ENCODE data around the gene RUNX1. TPM values are rescaled to one million over a fixed set of nuclear protein-coding genes. Genes with fewer than 3 reads are reported as not detected.

RUNX1 gene
- total RNA-seq, 4 donors from 2014 or later = 2.9 to 18.7 (median 7.7) TPM

- Histone ChIP-seq H3K27me3 (no peaks in the 10 kb centered on the region), H3K4me3 (replicated peaks in 1 of 3) (no peak overlapping the region), H3K27ac (no peak overlapping the region), H3K36me3 (no peaks in the 10 kb centered on the region), H3K4me1 (no peaks in the 10 kb centered on the region), H3K9me3 (no peaks in the 10 kb centered on the region)
- no peak for DNase-seq
- 93 to 96% methylated on average over 3 of the region's 3 CpGs for WGBS, 2 donors
- TF ChIP-seq POLR2A (IDR thresholded peaks at IDR 0.05) = no peak
- no peak for TF ChIP-seq CTCF (IDR thresholded peaks at IDR 0.05)
- intact Hi-C loops (cut with DNase I) = no loop called here
These were observed 124.9 kb downstream of the RUNX1 start for GRCh38 chr21:34924194-34924593.

- intact Hi-C loops (cut with DNase I) = no loop called here
- H3K9me3 ChIP-seq = no peaks in the 10 kb centered on the region
- DNase-seq = no peak
- no peaks in the 10 kb centered on the region for H3K36me3 ChIP-seq
- H3K27me3 ChIP-seq = no peaks in the 10 kb centered on the region
- no peak for TF ChIP-seq POLR2A (IDR thresholded peaks at IDR 0.05)
- TF ChIP-seq CTCF (IDR thresholded peaks at IDR 0.05) = no peak
- no peak overlapping the region for H3K4me3 ChIP-seq (replicated peaks in 1 of 3)
- H3K4me1 ChIP-seq = no peaks in the 10 kb centered on the region
- 84 to 90% methylated on average over 4 of the region's 4 CpGs for WGBS, 2 donors
- H3K27ac ChIP-seq = no peak overlapping the region
These were observed 125.5 kb downstream of the RUNX1 start for GRCh38 chr21:34923626-34924025.

GRCh38 chr21:34923202-34923601, 125.9 kb downstream of the RUNX1 start:
- no peaks in the 10 kb centered on the region for H3K36me3 ChIP-seq
- H3K27ac ChIP-seq = no peak overlapping the region
- H3K9me3 ChIP-seq = no peaks in the 10 kb centered on the region
- no peaks in the 10 kb centered on the region for H3K27me3 ChIP-seq
- intact Hi-C loops (cut with DNase I) = no loop called here
- no peak for TF ChIP-seq CTCF (IDR thresholded peaks at IDR 0.05)
- TF ChIP-seq POLR2A (IDR thresholded peaks at IDR 0.05) = no peak
- H3K4me1 ChIP-seq = no peaks in the 10 kb centered on the region
- no peak overlapping the region for H3K4me3 ChIP-seq (replicated peaks in 1 of 3)
- no peak for DNase-seq
- WGBS, 2 donors = 88 to 92% methylated on average over 4 of the region's 4 CpGs

GRCh38 chr21:34922479-34922878, 126.6 kb downstream of the RUNX1 start:
- Histone ChIP-seq H3K27me3 (no peaks in the 10 kb centered on the region), H3K4me3 (replicated peaks in 1 of 3) (no peak overlapping the region)
- TF ChIP-seq POLR2A (IDR thresholded peaks at IDR 0.05) = no peak
- no peak for TF ChIP-seq CTCF (IDR thresholded peaks at IDR 0.05)

GRCh38 chr21:34921151-34921550, 128.0 kb downstream of the RUNX1 start:
- H3K9me3 ChIP-seq = no peaks in the 10 kb centered on the region
- TF ChIP-seq POLR2A (IDR thresholded peaks at IDR 0.05) (no peak), CTCF (IDR thresholded peaks at IDR 0.05) (no peak)
- no peak overlapping the region for H3K27ac ChIP-seq
- no peaks in the 10 kb centered on the region for H3K4me1 ChIP-seq
- H3K27me3 ChIP-seq = no peaks in the 10 kb centered on the region
- no peaks in the 10 kb centered on the region for H3K36me3 ChIP-seq
- DNase-seq = no peak
- no peak overlapping the region for H3K4me3 ChIP-seq (replicated peaks in 1 of 3)
- intact Hi-C loops (cut with DNase I) = no loop called here

More at GRCh38 chr21:34922479-34922878, 126.6 kb downstream of the RUNX1 start:
- intact Hi-C loops (cut with DNase I) = no loop called here
- no peak for DNase-seq
- H3K36me3 ChIP-seq = no peaks in the 10 kb centered on the region
- no peak overlapping the region for H3K27ac ChIP-seq
- H3K4me1 ChIP-seq = no peaks in the 10 kb centered on the region
- no peaks in the 10 kb centered on the region for H3K9me3 ChIP-seq
